Activated naive CD4-positive, alpha-beta T cell treated with Interleukin-2 at 50 U/mL for 16 hours (primary cell): ENCODE results near the gene DOCK1.

Experiments
- DNase-seq: peaks from one replicate; pipeline ENCODE4 v3.0.0-alpha.2; 2020

Gene DOCK1

GRCh38 chr10:127148933-127149220 is 243.6 kb downstream of the DOCK1 start:
- DNase-seq, result no peak

- no peak for DNase-seq
Observed at GRCh38 chr10:127149501-127150081, 244.4 kb downstream of the DOCK1 start.

DNA sequence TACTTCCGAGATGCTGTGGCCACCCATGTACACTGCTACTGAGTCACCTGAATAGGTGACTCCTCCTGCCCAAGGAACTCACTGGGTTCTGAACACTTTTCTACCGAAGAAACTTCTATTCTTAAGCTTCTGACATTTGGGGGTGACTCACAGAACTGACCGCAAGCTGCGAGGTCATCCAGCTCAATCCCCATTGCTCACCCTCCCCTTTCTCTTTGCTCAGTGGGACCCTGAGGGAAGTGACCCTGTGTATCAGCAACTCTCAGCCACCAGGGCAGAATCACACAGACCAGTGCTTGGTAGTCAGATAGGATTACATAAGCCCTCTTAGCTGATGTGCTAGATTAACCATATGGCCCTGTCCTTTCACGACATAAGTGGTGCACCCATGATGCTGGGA is 244.9 kb downstream of the DOCK1 start:
- DNase-seq, result no peak

DNA sequence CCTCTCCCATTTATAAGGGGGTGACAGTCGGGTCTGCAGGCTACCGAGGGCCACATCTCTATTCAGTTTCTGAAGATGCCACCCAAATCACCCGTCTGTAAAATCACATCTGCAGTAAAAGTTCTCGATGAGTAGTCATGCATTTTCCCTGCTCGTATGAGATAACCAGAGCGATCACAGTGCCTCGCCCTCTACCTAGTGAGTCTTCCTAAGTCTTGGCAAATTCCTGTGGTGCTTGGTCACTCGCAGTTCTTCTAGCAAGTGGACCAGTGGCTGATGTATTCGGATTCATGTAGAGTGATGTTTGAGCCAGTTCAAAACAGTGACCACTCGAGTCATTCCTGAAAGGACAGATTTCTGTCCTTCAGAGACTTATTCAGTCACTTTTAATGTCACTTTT is 246.3 kb downstream of the DOCK1 start:
- no peak for DNase-seq

DNA sequence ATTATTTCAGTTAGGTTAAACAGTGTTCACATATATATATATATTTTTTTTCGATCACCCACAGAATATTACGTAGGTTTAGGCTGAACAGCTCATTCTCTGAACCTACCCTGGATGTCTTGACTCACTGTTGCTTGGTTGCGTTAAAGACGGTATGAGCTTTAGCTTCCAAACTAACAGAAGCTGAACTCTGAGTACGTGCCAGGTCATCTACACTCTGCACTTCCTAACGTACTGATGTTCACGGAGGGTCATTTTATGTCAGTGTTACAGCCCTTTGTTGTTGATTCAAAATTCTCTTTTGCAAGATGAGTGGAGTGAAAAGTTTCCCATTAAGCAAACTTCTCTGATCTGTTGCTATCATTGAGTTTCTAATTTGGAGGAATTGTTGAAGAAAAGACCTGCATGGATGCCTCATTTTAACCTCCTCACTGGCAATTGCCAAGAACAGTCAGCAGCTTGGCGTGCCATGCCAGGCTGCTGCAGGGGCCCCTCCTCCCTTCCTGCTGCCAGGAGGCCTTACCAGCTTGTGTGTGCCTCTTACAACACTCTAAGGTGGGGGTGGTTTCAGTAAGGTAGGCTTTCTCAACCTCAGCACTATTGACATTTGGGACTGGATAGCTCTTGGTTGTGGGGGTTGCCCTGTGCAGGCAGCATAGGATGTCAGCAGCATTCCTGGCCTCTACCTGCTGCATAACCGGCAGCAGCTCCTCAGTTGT is 246.9 kb downstream of the DOCK1 start:
- DNase-seq, result no peak

GRCh38 chr10:127153181-127153580 is 248.0 kb downstream of the DOCK1 start:
- DNase-seq, result no peak

GRCh38 chr10:127154831-127155620 is 249.8 kb downstream of the DOCK1 start:
- no peak for DNase-seq

DNA sequence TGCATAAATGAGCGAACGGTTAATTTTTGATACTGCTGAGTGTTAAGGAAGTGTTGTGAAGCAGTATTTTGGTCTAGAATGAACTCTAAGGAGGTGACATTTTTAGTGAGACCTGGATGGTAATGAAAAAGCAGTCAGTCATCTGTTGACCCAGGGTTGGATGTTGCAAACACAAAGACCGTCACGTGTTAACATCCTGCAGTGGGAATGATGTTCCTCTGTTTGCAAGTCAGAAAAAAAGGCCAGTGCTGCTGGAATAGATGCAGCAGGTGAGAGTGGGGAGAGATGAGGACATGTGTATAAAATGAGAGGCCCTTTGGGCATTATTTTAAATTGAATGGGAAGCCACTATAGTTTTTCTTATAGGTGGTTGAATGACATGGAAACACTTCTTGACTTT is 251.9 kb downstream of the DOCK1 start:
- no peak for DNase-seq

DNA sequence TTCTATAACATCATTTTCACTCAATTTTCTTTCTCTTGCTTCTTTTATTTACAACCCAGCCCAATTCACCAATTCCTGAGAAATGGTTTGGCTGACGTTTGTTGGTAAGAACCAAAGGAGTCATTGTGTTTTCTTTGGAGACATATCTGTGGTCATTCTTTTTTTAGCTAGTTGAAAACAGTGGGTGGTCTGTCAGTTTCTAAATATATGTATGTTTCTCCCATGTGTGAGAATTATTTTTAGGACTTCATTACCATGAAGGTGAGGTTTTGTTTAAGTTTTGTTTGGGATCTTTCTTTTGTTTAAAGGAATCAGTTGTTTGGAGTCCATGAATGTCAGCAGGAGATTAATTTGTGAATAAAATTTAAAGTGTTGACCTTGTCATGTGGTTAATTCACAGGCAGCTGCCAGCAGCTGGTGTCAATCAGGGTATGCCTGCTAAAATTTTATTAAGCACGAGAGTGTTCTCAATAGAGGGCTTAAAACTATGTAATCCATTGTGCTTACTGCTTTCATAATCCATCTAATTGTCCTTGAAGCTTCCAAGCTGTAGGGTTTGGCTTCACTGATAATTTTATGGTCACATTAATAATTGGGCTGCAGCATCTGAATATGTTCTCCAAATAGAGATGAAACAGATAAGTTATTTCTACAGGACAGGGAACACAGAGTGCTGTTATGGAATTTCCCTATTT is 252.4 kb downstream of the DOCK1 start:
- DNase-seq, result no peak

GRCh38 chr10:127158662-127159061 is 253.4 kb downstream of the DOCK1 start:
- DNase-seq, result no peak

DNA sequence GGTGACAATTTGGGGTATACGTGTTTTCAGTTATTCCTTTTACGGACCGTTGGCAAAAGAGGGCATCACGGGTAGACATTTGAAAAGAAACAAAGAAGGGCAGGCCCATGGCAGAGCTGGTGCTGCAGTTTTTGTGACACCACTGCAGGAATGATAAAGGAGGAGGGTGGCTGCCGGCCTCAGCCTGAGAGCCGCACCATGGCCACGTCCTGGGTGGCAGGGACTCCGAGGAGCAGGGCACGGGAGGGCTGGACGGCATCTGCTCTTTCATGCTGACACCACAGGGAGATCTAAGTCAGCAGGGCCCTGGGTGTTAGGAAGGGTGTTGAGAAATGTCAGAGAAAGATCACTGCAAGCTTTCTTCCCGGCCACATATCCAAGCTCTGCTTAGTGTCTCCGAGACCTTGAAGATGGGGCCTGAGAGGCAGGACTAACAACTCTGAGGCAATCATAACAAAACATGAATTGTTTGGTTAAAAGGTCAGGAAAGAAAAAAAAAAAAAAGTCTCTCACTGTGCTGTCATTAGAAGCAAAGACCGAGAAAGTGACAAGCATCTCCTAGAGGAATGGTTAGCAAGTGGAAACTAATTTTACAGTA is 254.5 kb downstream of the DOCK1 start:
- DNase-seq, result no peak

DNA sequence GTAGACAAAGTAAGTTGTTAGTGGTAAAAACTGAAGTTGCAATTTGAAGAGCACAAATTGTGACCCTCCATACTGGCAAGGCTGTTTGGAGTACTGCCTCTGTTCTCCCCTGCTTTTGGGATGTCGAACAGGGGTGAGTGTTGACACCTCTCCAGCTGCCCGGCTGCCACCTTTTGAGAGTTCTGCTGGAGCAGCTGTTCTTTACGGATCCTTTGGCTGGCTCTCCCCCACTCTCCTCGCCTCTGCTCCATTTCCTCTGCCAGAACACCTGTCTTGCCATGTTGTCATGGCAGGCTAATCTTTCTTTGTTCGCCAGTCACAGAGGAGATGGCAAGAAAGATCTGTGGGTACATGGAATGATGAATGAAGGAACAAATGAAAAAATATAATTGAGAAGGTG is 256.3 kb downstream of the DOCK1 start:
- no peak for DNase-seq

DNA sequence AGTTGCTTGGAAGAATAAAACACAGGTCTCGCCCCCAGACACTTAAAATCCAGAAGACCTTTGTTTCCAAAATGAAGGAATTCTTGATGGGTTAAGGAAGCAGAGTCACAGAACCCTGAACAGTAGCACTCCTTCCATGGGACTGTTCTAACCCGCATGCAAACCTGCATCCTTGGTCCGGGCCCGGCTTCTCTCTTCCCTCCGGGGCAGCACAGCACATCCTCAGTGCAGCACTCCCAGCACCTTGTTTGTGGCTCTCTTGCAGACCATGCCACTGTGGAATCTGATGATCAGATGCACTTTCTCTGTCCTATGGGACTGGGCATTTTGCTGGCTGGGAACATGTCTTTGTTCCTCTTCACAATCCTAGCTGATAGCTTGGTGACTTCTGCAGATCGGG is 257.6 kb downstream of the DOCK1 start:
- DNase-seq, result no peak

DNA sequence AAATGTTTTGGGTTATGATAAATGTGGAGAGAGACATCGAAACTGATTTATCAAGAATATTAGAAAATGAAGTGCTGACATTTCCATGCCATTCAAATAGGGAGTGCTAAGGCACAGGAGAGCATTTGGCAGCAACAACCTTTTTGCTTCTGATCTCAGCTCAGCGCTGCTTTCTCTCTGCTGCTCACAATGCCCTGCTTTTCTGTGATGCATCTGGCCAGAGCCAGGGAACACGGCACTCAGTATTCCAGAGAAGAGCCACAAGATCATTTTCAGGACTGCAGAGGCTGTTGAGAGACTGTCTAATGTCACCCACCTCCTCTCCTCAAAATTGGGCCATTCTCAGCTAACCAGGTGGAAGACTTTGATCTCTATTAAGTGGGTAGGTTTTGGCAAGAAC is 263.0 kb downstream of the DOCK1 start:
- DNase-seq, result no peak

GRCh38 chr10:127174866-127175265 is 269.6 kb downstream of the DOCK1 start:
- no peak for DNase-seq

DNA sequence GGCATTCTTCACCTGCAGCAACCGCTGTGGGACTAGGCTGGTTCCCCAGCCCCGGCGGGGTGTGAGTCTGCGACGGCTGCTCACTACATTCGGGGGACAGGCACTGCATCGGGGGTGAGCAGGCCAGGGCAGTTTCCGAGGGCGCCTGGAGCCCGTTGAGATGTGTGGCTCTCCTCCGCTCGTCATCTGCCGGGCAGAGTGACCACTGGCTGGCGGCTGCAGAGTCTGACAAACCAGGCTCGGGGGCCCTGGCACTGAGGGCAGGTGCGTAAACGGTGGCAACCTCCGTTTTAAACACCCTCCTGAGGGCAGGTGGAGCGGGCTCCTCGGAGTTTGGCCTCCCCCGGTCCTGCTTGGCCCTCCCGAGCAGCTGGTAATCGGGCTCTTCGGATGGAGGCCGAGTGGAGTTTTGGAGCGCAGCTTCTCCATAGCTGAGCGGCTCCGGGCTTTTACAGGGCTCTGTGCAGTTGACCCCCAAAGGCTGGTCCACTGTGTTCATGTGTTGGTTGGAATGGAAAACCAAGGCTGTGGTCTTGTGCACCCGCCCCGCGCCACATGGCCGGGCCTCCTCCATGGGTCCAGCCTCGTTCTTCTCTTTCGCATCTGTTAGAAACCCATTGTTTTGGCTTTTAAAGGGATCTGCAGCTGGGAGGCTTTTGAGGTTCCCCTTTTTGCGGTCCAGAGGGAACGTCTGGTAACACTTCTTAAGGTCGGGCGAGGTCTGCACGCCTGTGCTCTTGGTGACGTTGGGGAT is 270.3 kb downstream of the DOCK1 start:
- DNase-seq, result no peak

DNA sequence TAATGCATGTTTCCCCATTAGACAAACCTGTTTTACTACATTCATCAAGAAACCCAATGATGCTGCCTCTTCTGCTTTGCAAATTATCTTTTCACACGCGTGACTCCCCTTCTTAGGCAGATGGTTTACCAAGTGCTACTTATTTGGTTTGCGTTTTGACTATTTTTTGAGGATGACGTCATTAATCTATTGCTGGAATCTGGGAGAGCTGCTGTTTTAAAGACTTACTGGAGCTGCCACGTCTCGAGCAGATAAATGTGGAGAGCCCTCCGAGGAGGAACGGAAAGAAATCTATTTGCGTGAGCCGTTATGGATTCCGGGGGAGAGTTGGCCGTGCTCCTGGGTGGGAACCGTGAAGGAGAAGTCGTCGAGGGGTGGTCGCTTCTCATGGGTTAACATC is 271.4 kb downstream of the DOCK1 start:
- no peak for DNase-seq

DNA sequence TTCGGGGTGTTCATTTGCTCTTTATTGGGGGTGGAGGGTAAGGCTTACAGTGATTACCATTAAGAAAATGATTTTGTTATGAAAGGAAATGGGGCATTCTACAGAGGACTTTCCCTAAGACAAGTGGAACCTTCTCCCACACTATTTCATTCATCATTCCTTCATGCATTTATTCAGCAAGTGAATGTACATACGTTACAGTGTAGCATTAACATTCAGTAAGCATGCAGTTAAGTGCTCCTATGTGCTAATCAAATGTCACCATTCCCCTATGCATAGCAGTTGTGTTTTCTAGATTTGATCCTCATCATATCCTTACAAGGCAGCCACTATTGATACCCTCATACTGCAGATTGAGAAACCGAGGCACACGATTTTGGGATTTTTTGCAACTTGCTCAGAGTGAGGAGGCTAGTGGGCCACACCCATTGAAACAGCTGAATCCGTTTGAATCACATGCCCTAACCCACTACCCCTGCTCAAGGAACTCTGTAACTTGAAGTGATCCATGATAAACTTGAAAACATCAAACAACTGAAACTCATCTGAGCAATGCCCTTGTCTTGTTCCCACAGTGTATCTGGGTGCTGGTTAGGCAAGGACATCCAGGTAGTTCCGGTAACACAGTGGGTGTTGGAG is 274.5 kb downstream of the DOCK1 start:
- no peak for DNase-seq

- no peak for DNase-seq
Observed at GRCh38 chr10:127182161-127182560, 276.9 kb downstream of the DOCK1 start.

DNA sequence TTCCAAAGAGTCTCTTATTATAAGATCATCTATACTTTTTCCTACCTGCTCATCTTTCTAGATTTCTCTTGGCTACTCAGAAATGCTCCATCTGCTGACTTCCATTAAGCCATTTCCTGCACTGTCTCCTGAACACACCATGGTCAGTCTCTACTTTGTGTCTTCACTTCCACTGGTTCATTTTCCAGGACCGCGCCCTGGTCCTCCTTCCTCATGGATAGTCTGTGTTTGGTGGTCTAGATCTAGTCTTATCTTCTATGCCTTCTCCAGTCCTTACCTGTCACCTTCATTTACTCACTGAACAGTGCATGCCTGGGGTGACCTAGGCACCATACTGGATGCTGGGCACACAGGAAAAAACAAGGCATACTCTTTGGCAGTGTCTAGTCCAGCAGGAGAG is 279.4 kb downstream of the DOCK1 start:
- no peak for DNase-seq

GRCh38 chr10:127186813-127187212 is 281.6 kb downstream of the DOCK1 start:
- no peak for DNase-seq

- no peak for DNase-seq
Observed at GRCh38 chr10:127189226-127189625, 284.0 kb downstream of the DOCK1 start.
